Stimulated activated naive CD8-positive, alpha-beta T cell treated with anti-CD3 and anti-CD28 coated beads, Interleukin-15, Interleukin-2, amounts not matched to agents 100 ng/mL and 50 ng/mL, for 24 hours (primary cell): ENCODE data around the gene MAP1LC3C.

Experiments
- H3K27ac Mint-ChIP-seq: one replicate; pipeline ENCODE4 v1.8.0; 2021; ENCODE audit warnings: mild to moderate bottlenecking, mixed read lengths
- H3K27me3 Mint-ChIP-seq: one replicate; pipeline ENCODE4 v1.8.0; 2021; ENCODE audit warnings: mixed read lengths
- H3K36me3 Mint-ChIP-seq: one replicate; pipeline ENCODE4 v1.8.0; 2021; ENCODE audit warnings: low read depth, mixed read lengths
- H3K4me1 Mint-ChIP-seq: one replicate; pipeline ENCODE4 v1.8.0; 2021; ENCODE audit warnings: low read depth, mixed read lengths
- H3K4me3 Mint-ChIP-seq: one replicate; pipeline ENCODE4 v1.8.0; 2021; ENCODE audit warnings: mild to moderate bottlenecking, mixed read lengths
- H3K9me3 Mint-ChIP-seq: one replicate; pipeline ENCODE4 v1.8.0; 2021; ENCODE audit warnings: mixed read lengths

The MAP1LC3C gene

GRCh38 chr1:241999026-241999425 lies at the start of gene MAP1LC3C:
Gene MAP1LC3C, minus strand, starts transcription at chr1:241999098. Its CDS starts 90 bp downstream, at chr1:241999008.
- H3K27ac Mint-ChIP-seq, result no peak within 1 kb of the TSS

GRCh38 chr1:242043165-242043564 lies 44.3 kb upstream of the MAP1LC3C start:
- no peak overlapping the region for H3K4me3 Mint-ChIP-seq
- no peaks in the 10 kb centered on the region for H3K4me1 Mint-ChIP-seq
- no peaks in the 10 kb centered on the region for H3K27me3 Mint-ChIP-seq
- no peaks in the 10 kb centered on the region for H3K36me3 Mint-ChIP-seq
- H3K9me3 Mint-ChIP-seq, result no peaks in the 10 kb centered on the region
- H3K27ac Mint-ChIP-seq, result no peak overlapping the region

More at GRCh38 chr1:241999026-241999425, at the start of gene MAP1LC3C:
- peaks cover 7% of the 10 kb centered on the region for H3K27me3 Mint-ChIP-seq
- H3K4me3 Mint-ChIP-seq, result peak within 1 kb of the TSS; percentile 70
- no peaks in the 10 kb centered on the region for H3K36me3 Mint-ChIP-seq
- no peaks in the 10 kb centered on the region for H3K4me1 Mint-ChIP-seq
- no peaks in the 10 kb centered on the region for H3K9me3 Mint-ChIP-seq

- Mint-ChIP-seq H3K9me3 (no peaks in the 10 kb centered on the region), H3K27ac (no peak overlapping the region), H3K27me3 (peaks cover 8% of the 10 kb centered on the region), H3K4me1 (no peaks in the 10 kb centered on the region), H3K36me3 (no peaks in the 10 kb centered on the region), H3K4me3 (no peak overlapping the region)
Observed at GRCh38 chr1:242034392-242034791, 35.5 kb upstream of the MAP1LC3C start.

- no peaks in the 10 kb centered on the region for H3K36me3 Mint-ChIP-seq
- peaks cover 8% of the 10 kb centered on the region for H3K27me3 Mint-ChIP-seq
- H3K27ac Mint-ChIP-seq, result no peak overlapping the region
- no peaks in the 10 kb centered on the region for H3K4me1 Mint-ChIP-seq
- H3K9me3 Mint-ChIP-seq, result no peaks in the 10 kb centered on the region
- H3K4me3 Mint-ChIP-seq, result no peak overlapping the region
Observed at GRCh38 chr1:242033447-242033846, 34.5 kb upstream of the MAP1LC3C start.

- Mint-ChIP-seq H3K27me3 (no peaks in the 10 kb centered on the region), H3K9me3 (no peaks in the 10 kb centered on the region), H3K4me1 (no peaks in the 10 kb centered on the region), H3K36me3 (no peaks in the 10 kb centered on the region), H3K4me3 (no peak overlapping the region), H3K27ac (no peak overlapping the region)
Observed at GRCh38 chr1:242030071-242030470, 31.2 kb upstream of the MAP1LC3C start.

GRCh38 chr1:242025681-242026080 lies 26.8 kb upstream of the MAP1LC3C start:
- Mint-ChIP-seq H3K27me3 (no peaks in the 10 kb centered on the region), H3K27ac (no peak overlapping the region), H3K9me3 (no peaks in the 10 kb centered on the region), H3K4me1 (no peaks in the 10 kb centered on the region), H3K36me3 (no peaks in the 10 kb centered on the region), H3K4me3 (no peak overlapping the region)

GRCh38 chr1:242023805-242024204 lies 24.9 kb upstream of the MAP1LC3C start:
- no peaks in the 10 kb centered on the region for H3K27me3 Mint-ChIP-seq
- H3K4me3 Mint-ChIP-seq, result no peak overlapping the region
- H3K4me1 Mint-ChIP-seq, result no peaks in the 10 kb centered on the region
- no peaks in the 10 kb centered on the region for H3K9me3 Mint-ChIP-seq
- H3K36me3 Mint-ChIP-seq, result no peaks in the 10 kb centered on the region
- H3K27ac Mint-ChIP-seq, result no peak overlapping the region

GRCh38 chr1:242019018-242019417 lies 20.1 kb upstream of the MAP1LC3C start:
- Mint-ChIP-seq H3K4me1 (no peaks in the 10 kb centered on the region), H3K27me3 (no peaks in the 10 kb centered on the region), H3K9me3 (no peaks in the 10 kb centered on the region), H3K4me3 (no peak overlapping the region), H3K36me3 (no peaks in the 10 kb centered on the region), H3K27ac (no peak overlapping the region)

- no peaks in the 10 kb centered on the region for H3K27me3 Mint-ChIP-seq
- H3K4me1 Mint-ChIP-seq, result no peaks in the 10 kb centered on the region
- no peaks in the 10 kb centered on the region for H3K36me3 Mint-ChIP-seq
- no peaks in the 10 kb centered on the region for H3K9me3 Mint-ChIP-seq
- no peak overlapping the region for H3K27ac Mint-ChIP-seq
- no peak overlapping the region for H3K4me3 Mint-ChIP-seq
Observed at GRCh38 chr1:242017580-242018233, 18.8 kb upstream of the MAP1LC3C start.

- Mint-ChIP-seq H3K36me3 (no peaks in the 10 kb centered on the region), H3K4me1 (no peaks in the 10 kb centered on the region), H3K4me3 (no peak overlapping the region), H3K27ac (no peak overlapping the region), H3K27me3 (no peaks in the 10 kb centered on the region), H3K9me3 (no peaks in the 10 kb centered on the region)
Observed at GRCh38 chr1:242016479-242016878, 17.6 kb upstream of the MAP1LC3C start.

- Mint-ChIP-seq H3K27me3 (peaks cover 6% of the 10 kb centered on the region), H3K9me3 (no peaks in the 10 kb centered on the region), H3K4me3 (no peak overlapping the region), H3K27ac (no peak overlapping the region), H3K4me1 (no peaks in the 10 kb centered on the region), H3K36me3 (no peaks in the 10 kb centered on the region)
Observed at GRCh38 chr1:242011894-242012660, 13.2 kb upstream of the MAP1LC3C start.

- Mint-ChIP-seq H3K27ac (no peak overlapping the region), H3K9me3 (no peaks in the 10 kb centered on the region), H3K4me3 (no peak overlapping the region), H3K27me3 (peaks cover 6% of the 10 kb centered on the region), H3K36me3 (no peaks in the 10 kb centered on the region), H3K4me1 (no peaks in the 10 kb centered on the region)
Observed at GRCh38 chr1:242008826-242009495, 10.1 kb upstream of the MAP1LC3C start.

- Mint-ChIP-seq H3K4me1 (no peaks in the 10 kb centered on the region), H3K27me3 (peaks cover 6% of the 10 kb centered on the region), H3K4me3 (no peak overlapping the region), H3K36me3 (no peaks in the 10 kb centered on the region), H3K9me3 (no peaks in the 10 kb centered on the region), H3K27ac (no peak overlapping the region)
Observed at GRCh38 chr1:242006976-242007375, 8.1 kb upstream of the MAP1LC3C start.

- Mint-ChIP-seq H3K4me3 (no peak overlapping the region), H3K9me3 (no peaks in the 10 kb centered on the region), H3K36me3 (no peaks in the 10 kb centered on the region)
Observed at GRCh38 chr1:242005866-242006535, 7.1 kb upstream of the MAP1LC3C start.

More at GRCh38 chr1:242005866-242006535, 7.1 kb upstream of the MAP1LC3C start:
- H3K27me3 Mint-ChIP-seq, result peaks cover 6% of the 10 kb centered on the region
- no peak overlapping the region for H3K27ac Mint-ChIP-seq
- H3K4me1 Mint-ChIP-seq, result no peaks in the 10 kb centered on the region
